Fibroblast of lung (primary cell): Measurements from ENCODE around the gene IL21R.

ENCODE experiments used
- EZH2 ChIP-seq: IDR thresholded peaks from 2 replicates; pipeline ENCODE4 v1.5.1; 2012; ENCODE audit warnings: low read length, control low read depth, mild to moderate bottlenecking; ENCODE audit errors: missing control alignments
- TF ChIP-seq, protein P1 (sequence below), 2 donors: IDR thresholded peaks in 1 of 2; conservative IDR thresholded peaks in 1 of 2; 1 replicate in 1 of 2; 2 replicates in 1 of 2; pipeline ENCODE4 v1.5.1; 2011 to 2012; ENCODE audit warnings: low read length in 2 of 2, control low read depth in 1 of 2, inconsistent platforms in 1 of 2, low read depth in 1 of 2, mild to moderate bottlenecking in 1 of 2

GRCh38 chr16:27421961-27422740, 20.2 kb downstream of the IL21R start:
- TF ChIP-seq, protein P1, sequence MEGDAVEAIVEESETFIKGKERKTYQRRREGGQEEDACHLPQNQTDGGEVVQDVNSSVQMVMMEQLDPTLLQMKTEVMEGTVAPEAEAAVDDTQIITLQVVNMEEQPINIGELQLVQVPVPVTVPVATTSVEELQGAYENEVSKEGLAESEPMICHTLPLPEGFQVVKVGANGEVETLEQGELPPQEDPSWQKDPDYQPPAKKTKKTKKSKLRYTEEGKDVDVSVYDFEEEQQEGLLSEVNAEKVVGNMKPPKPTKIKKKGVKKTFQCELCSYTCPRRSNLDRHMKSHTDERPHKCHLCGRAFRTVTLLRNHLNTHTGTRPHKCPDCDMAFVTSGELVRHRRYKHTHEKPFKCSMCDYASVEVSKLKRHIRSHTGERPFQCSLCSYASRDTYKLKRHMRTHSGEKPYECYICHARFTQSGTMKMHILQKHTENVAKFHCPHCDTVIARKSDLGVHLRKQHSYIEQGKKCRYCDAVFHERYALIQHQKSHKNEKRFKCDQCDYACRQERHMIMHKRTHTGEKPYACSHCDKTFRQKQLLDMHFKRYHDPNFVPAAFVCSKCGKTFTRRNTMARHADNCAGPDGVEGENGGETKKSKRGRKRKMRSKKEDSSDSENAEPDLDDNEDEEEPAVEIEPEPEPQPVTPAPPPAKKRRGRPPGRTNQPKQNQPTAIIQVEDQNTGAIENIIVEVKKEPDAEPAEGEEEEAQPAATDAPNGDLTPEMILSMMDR (conservative IDR thresholded peaks at IDR 0.05 in 1 of 2, IDR thresholded peaks at IDR 0.05 in 1 of 2; ENCODE audit: low read depth in 1 of 2, low read length in 2 of 2) = no peak
- TF ChIP-seq EZH2 = no peak
